Pons (tissue), 1 donor: ENCODE data around the gene ITPKC.
A peak's percentile ranks its signal among the peaks of the same experiment; 100 is the strongest.
"Not testable (repeated sequence)": the region's sequence is repeated elsewhere in the genome, so short reads cannot be mapped to it uniquely, and the experiment has no call there.

ENCODE experiments used
- DNase-seq: peaks from one replicate; pipeline ENCODE4 v3.0.0-alpha.2; 2016; ENCODE audit warnings: low spot score

Gene ITPKC

GRCh38 chr19:40768869-40769268 is 52.0 kb downstream of the ITPKC start:
- DNase-seq = no peak

GRCh38 chr19:40771101-40771862 is 54.4 kb downstream of the ITPKC start:
- not testable (repeated sequence) for DNase-seq

GRCh38 chr19:40774916-40775631 is 58.2 kb downstream of the ITPKC start, which contains the start of gene MIA:
Gene MIA, plus strand, starts transcription at chr19:40775521. Its CDS starts 22 bp downstream, at chr19:40775543.
- no peak for DNase-seq

- no peak for DNase-seq
Observed at GRCh38 chr19:40775632-40776022, 58.7 kb downstream of the ITPKC start.

GRCh38 chr19:40776364-40776763 is 59.5 kb downstream of the ITPKC start:
- no peak for DNase-seq

GRCh38 chr19:40776932-40777644 is 60.2 kb downstream of the ITPKC start:
- peak; percentile 99 for DNase-seq

- no peak for DNase-seq
Observed at GRCh38 chr19:40777645-40777936, 60.7 kb downstream of the ITPKC start.

GRCh38 chr19:40777937-40778705 is 61.2 kb downstream of the ITPKC start, which contains the start of gene RAB4B:
Gene RAB4B, plus strand, starts transcription at chr19:40778247. Its CDS starts 129 bp downstream, at chr19:40778376.
- peak; percentile 100 for DNase-seq

GRCh38 chr19:40778706-40779284 is 61.9 kb downstream of the ITPKC start:
- no peak for DNase-seq

- no peak for DNase-seq
Observed at GRCh38 chr19:40780582-40780981, 63.7 kb downstream of the ITPKC start.

- no peak for DNase-seq
Observed at GRCh38 chr19:40781140-40781539, 64.2 kb downstream of the ITPKC start.

- DNase-seq = no peak
Observed at GRCh38 chr19:40783711-40784110, 66.8 kb downstream of the ITPKC start.

GRCh38 chr19:40784146-40784545 is 67.2 kb downstream of the ITPKC start:
- DNase-seq = not testable (repeated sequence)

GRCh38 chr19:40785526-40785925 is 68.6 kb downstream of the ITPKC start:
- no peak for DNase-seq

GRCh38 chr19:40786060-40787037 is 69.4 kb downstream of the ITPKC start:
- DNase-seq = no peak
